IMR-90 (cell line): ENCODE data around the gene HPGDS. TPM values are rescaled to one million over a fixed set of nuclear protein-coding genes. Genes with fewer than 3 reads are reported as not detected.

Experiments used
- ATAC-seq: fragments of 200-7000 bp; cut with Tn5 transposase; 2 replicates; pipeline ENCODE4 v1.9.1; 2020; ENCODE audit warnings: low read depth, mild to moderate bottlenecking, moderate library complexity
- BruUV-seq: library from RNA; stranded (reverse); fragments of 400-500 nt; replicated peaks from 2 replicates; lab custom pipeline; 2021; lab: Mats Ljungman, UMichigan
- CTCF ChIA-PET: fragments of 300-600 bp; formaldehyde crosslinking; extraction: SDS; loops from one replicate; lab custom pipeline; 2021; ENCODE audit warnings: antibody characterized with exemption; lab: Yijun Ruan, JAX
- POLR2A ChIA-PET: fragments of 300-600 bp; sonication (Branson Sonifier 250); formaldehyde crosslinking; loops from one replicate; lab custom pipeline; 2022; ENCODE audit warnings: antibody characterized with exemption; ENCODE audit not compliant: unreplicated experiment; lab: Charles Lee
- DNase-seq: peaks from one replicate; pipeline ENCODE4 v3.0.0; 2013
- H2AFZ ChIP-seq: replicated peaks from 2 replicates; pipeline ENCODE3; 2013; ENCODE audit warnings: low read length, mild to moderate bottlenecking; ENCODE audit not compliant: poor library complexity
- H2AK5ac ChIP-seq: 2 replicates; pipeline ENCODE4 v1.6.1; 2013; ENCODE audit warnings: low read depth, low read length, inconsistent platforms
- H2AK9ac ChIP-seq: replicated peaks from 2 replicates; pipeline ENCODE3; 2013; ENCODE audit warnings: mild to moderate bottlenecking, low read depth, low read length, moderate library complexity; ENCODE audit not compliant: poor library complexity
- H2BK120ac ChIP-seq: 2 replicates; pipeline ENCODE4 v1.6.1; 2013; ENCODE audit warnings: low read depth, low read length, inconsistent platforms
- H2BK15ac ChIP-seq: 3 replicates; pipeline ENCODE4 v1.6.1; 2013; ENCODE audit warnings: low read depth, low read length, inconsistent platforms
- H2BK20ac ChIP-seq: 2 replicates; pipeline ENCODE4 v1.6.1; 2013; ENCODE audit warnings: low read depth, mild to moderate bottlenecking, inconsistent platforms, low read length, moderate library complexity
- H2BK5ac ChIP-seq: 2 replicates; pipeline ENCODE4 v1.6.1; 2013; ENCODE audit warnings: mild to moderate bottlenecking, low read depth, low read length, inconsistent platforms; ENCODE audit not compliant: poor library complexity, severe bottlenecking
- H3K14ac ChIP-seq: replicated peaks from 2 replicates; pipeline ENCODE4 v1.6.1; 2013; ENCODE audit warnings: low read depth, low read length, inconsistent platforms
- H3K18ac ChIP-seq: 2 replicates; pipeline ENCODE4 v1.6.1; 2013; ENCODE audit warnings: low read depth, low read length, control low read depth
- H3K23ac ChIP-seq: 2 replicates; pipeline ENCODE4 v1.6.1; 2013; ENCODE audit warnings: low read depth, low read length, inconsistent platforms
- H3K27ac ChIP-seq: 2 replicates; pipeline ENCODE4 v1.5.1; 2013; ENCODE audit warnings: mild to moderate bottlenecking, control low read depth, low read length; ENCODE audit not compliant: insufficient read depth
- H3K27me3 ChIP-seq: 2 replicates; pipeline ENCODE4 v1.6.1; 2013; ENCODE audit warnings: low read length; ENCODE audit not compliant: control insufficient read depth, insufficient read depth
- H3K36me3 ChIP-seq: 2 replicates; pipeline ENCODE4 v1.6.1; 2013; ENCODE audit warnings: low read length, mixed read lengths; ENCODE audit not compliant: control insufficient read depth, insufficient read depth
- H3K4ac ChIP-seq: 2 replicates; pipeline ENCODE4 v1.6.1; 2013; ENCODE audit warnings: low read depth, low read length, inconsistent platforms
- H3K4me1 ChIP-seq: 2 replicates; pipeline ENCODE4 v1.6.1; 2013; ENCODE audit warnings: low read length, mixed read lengths; ENCODE audit not compliant: control insufficient read depth, insufficient read depth
- H3K4me2 ChIP-seq: 2 replicates; pipeline ENCODE4 v1.6.1; 2013; ENCODE audit warnings: low read depth, mild to moderate bottlenecking, control low read depth, low read length, moderate library complexity
- H3K4me3 ChIP-seq: 2 replicates; pipeline ENCODE4 v1.5.1; 2013; ENCODE audit warnings: low read depth, mild to moderate bottlenecking, control low read depth, low read length, moderate library complexity; ENCODE audit not compliant: insufficient read depth
- H3K56ac ChIP-seq: 2 replicates; pipeline ENCODE4 v1.6.1; 2013; ENCODE audit warnings: low read length, inconsistent platforms; ENCODE audit not compliant: insufficient read depth; ENCODE audit errors: extremely low read depth
- H3K79me1 ChIP-seq, 2 experiments: 2 replicates each; pipeline ENCODE4 v1.6.1; 2013; ENCODE audit warnings: low read length in 2 of 2, inconsistent platforms in 1 of 2, low read depth in 1 of 2
- H3K9ac ChIP-seq: 2 replicates; pipeline ENCODE4 v1.6.1; 2013; ENCODE audit warnings: low read depth, low read length, control low read depth
- H3K9me1 ChIP-seq: 2 replicates; pipeline ENCODE4 v1.6.1; 2013; ENCODE audit warnings: low read length, inconsistent platforms; ENCODE audit not compliant: insufficient read depth
- H3K9me3 ChIP-seq: 2 replicates; pipeline ENCODE4 v1.6.1; 2013; ENCODE audit warnings: low read length; ENCODE audit not compliant: control insufficient read depth, insufficient read depth
- H4K20me1 ChIP-seq: 2 replicates; pipeline ENCODE4 v1.6.1; 2013; ENCODE audit warnings: low read length, inconsistent platforms; ENCODE audit not compliant: insufficient read depth
- H4K5ac ChIP-seq: 2 replicates; pipeline ENCODE4 v1.6.1; 2013; ENCODE audit warnings: mild to moderate bottlenecking, low read depth, low read length, control low read depth
- H4K8ac ChIP-seq, 2 experiments: 2 replicates each; pipeline ENCODE4 v1.6.1; 2013; ENCODE audit warnings: low read depth in 2 of 2, low read length in 2 of 2, control low read depth in 1 of 2, inconsistent platforms in 1 of 2
- H4K91ac ChIP-seq: 2 replicates; pipeline ENCODE4 v1.6.1; 2013; ENCODE audit warnings: low read depth, low read length, inconsistent platforms; ENCODE audit not compliant: insufficient read depth
- BHLHE40 ChIP-seq: fragments of 150-350 bp; IDR thresholded peaks from 2 replicates; pipeline ENCODE4 v1.6.1; 2016; ENCODE audit warnings: mild to moderate bottlenecking, low read depth, low read length
- CEBPB ChIP-seq: IDR thresholded peaks from 2 replicates; pipeline ENCODE4 v1.6.1; 2012; ENCODE audit warnings: low read depth, low read length, improper control_type of control experiment
- CHD1 ChIP-seq: IDR thresholded peaks from 2 replicates; pipeline ENCODE4 v1.6.1; 2012; ENCODE audit warnings: low read depth, low read length, improper control_type of control experiment
- FOS ChIP-seq: fragments of 150-350 bp; IDR thresholded peaks from 2 replicates; pipeline ENCODE4 v1.6.1; 2016; ENCODE audit warnings: low read depth, low read length
- MAFK ChIP-seq: IDR thresholded peaks from 2 replicates; pipeline ENCODE4 v1.6.1; 2012; ENCODE audit warnings: low read depth, low read length, improper control_type of control experiment
- MAZ ChIP-seq: IDR thresholded peaks from 2 replicates; pipeline ENCODE4 v1.6.1; 2012; ENCODE audit warnings: low read depth, mild to moderate bottlenecking, low read length, improper control_type of control experiment, moderate library complexity, borderline replicate concordance
- MXI1 ChIP-seq: IDR thresholded peaks from 2 replicates; pipeline ENCODE4 v1.6.1; 2012; ENCODE audit warnings: low read depth, mild to moderate bottlenecking, low read length, moderate library complexity, borderline replicate concordance
- NFE2L2 ChIP-seq: fragments of 150-350 bp; IDR thresholded peaks from 2 replicates; pipeline ENCODE4 v1.6.1; 2016; ENCODE audit warnings: low read depth, mild to moderate bottlenecking, low read length
- POLR2A ChIP-seq: IDR thresholded peaks from 2 replicates; pipeline ENCODE4 v1.6.1; 2012; ENCODE audit warnings: mild to moderate bottlenecking, low read depth, low read length
- RAD21 ChIP-seq: IDR thresholded peaks from 2 replicates; pipeline ENCODE4 v1.6.1; 2012; ENCODE audit warnings: low read length, improper control_type of control experiment
- RCOR1 ChIP-seq: IDR thresholded peaks from 2 replicates; pipeline ENCODE4 v1.6.1; 2012; ENCODE audit warnings: mild to moderate bottlenecking, low read length, improper control_type of control experiment; ENCODE audit not compliant: insufficient replicate concordance
- RFX5 ChIP-seq: IDR thresholded peaks from 2 replicates; pipeline ENCODE4 v1.8.0; 2012; ENCODE audit warnings: low read depth, mild to moderate bottlenecking, low read length, moderate library complexity
- SMC3 ChIP-seq: fragments of 150-350 bp; IDR thresholded peaks from 2 replicates; pipeline ENCODE4 v1.6.1; 2016; ENCODE audit warnings: low read depth, mild to moderate bottlenecking, antibody characterized with exemption, low read length, moderate library complexity
- WGBS, 2 experiments: methylation state at CpG; one replicate each; pipeline versions ENCODE4 v1.1.5 to v1.1.7; 2013; ENCODE audit warnings: missing lambda C conversion rate in 2 of 2; ENCODE audit not compliant: insufficient read length in 1 of 2; ENCODE audit errors: extremely low coverage in 2 of 2; 5-methylcytosine and 5-hydroxymethylcytosine counted together
- dilution Hi-C: fragments of 300-500 bp; cut with HindIII; formaldehyde crosslinking; loops from one replicate; pipeline ENCODE4 v1.14.3; 2018; ENCODE audit warnings: low sequenced_read_pairs; ENCODE audit not compliant: unreplicated experiment
- in situ Hi-C: fragments of 300-500 bp; cut with MboI; formaldehyde crosslinking; loops from 3 replicates; pipeline ENCODE4 v1.14.3; 2019; ENCODE audit warnings: low sequenced_read_pairs, inconsistent platforms, mixed read lengths
- intact Hi-C: fragments of 100-400 bp; cut with micrococcal nuclease; formaldehyde crosslinking; loops from 2 replicates; pipeline ENCODE4 v1.10.0; 2022
- polyA plus RNA-seq, 3 experiments: library from polyadenylated mRNA; depleted of rRNA; stranded (reverse); fragments of >200 nt; gene quantifications; 2 replicates each; pipeline ENCODE4 v1.2.3, GENCODE V29; 2012; ENCODE audit warnings: low replicate concordance in 1 of 3
- total RNA-seq: library from RNA; depleted of rRNA; stranded (reverse); fragments of >200 nt; gene quantifications from 2 replicates; pipeline ENCODE4 v1.2.3, GENCODE V29; 2012
- TF ChIP-seq, protein P1 (sequence below): fragments of 150-350 bp; IDR thresholded peaks from 2 replicates; pipeline ENCODE4 v1.6.1; 2017; ENCODE audit warnings: mild to moderate bottlenecking, antibody characterized with exemption, low read length, low read depth
- TF ChIP-seq, protein P2 (sequence below): fragments of 150-350 bp; IDR thresholded peaks from 2 replicates; pipeline ENCODE4 v1.6.1; 2016; ENCODE audit warnings: low read depth, mild to moderate bottlenecking, low read length, moderate library complexity, borderline replicate concordance
- TF ChIP-seq, protein P3 (sequence below): conservative IDR thresholded peaks from 2 replicates; pipeline ENCODE4 v1.5.1; 2012; ENCODE audit warnings: mild to moderate bottlenecking, low read depth, low read length, improper control_type of control experiment

Gene HPGDS
- total and polyA plus RNA-seq, 2 of the 4 experiments (the other 2 are of a cell fraction) = not detected

DNA sequence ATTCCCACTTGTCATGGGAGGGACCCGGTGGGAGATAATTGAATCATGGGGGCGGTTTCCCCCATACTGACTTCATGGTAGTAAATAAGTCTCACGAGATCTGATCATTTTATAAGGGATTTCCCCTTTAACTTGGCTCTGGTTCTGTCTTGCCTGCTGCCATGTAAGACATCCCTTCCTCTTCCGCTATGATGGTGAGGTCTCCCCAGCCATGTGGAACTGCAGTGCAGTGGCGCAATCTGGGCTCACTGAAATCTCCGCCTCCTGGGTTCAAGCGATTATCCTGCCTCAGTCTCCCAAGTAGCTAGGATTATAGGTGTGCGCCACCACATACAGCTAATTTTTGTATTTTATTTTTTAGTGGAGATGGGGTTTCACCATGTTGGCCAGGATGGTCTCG lies 2.9 kb downstream of the HPGDS start:
- Histone ChIP-seq H3K4me3 (no peak overlapping the region), H3K23ac (no peak overlapping the region), H2AK9ac (no peak overlapping the region), H3K79me1 (no peaks in the 10 kb centered on the region), H4K8ac (no peak overlapping the region), H3K14ac (no peak overlapping the region), H3K9me3 (no peaks in the 10 kb centered on the region), H2AFZ (no peak overlapping the region), H3K36me3 (no peaks in the 10 kb centered on the region), H4K91ac (no peak overlapping the region), H3K18ac (no peak overlapping the region), H3K4me2 (no peak overlapping the region), H3K9ac (no peak overlapping the region), H2BK5ac (no peak overlapping the region), H2BK15ac (no peak overlapping the region), H3K56ac (no peak overlapping the region), H3K9me1 (no peaks in the 10 kb centered on the region), H2AK5ac (no peak overlapping the region), H3K27me3 (no peaks in the 10 kb centered on the region; the same call in 1 of the 2 replicates), H3K4ac (no peak overlapping the region), H4K20me1 (no peaks in the 10 kb centered on the region), H2BK20ac (no peak overlapping the region), H3K4me1 (no peaks in the 10 kb centered on the region), H4K5ac (no peak overlapping the region), H2BK120ac (no peak overlapping the region), H3K27ac (no peak overlapping the region)
- ATAC-seq (no peak), DNase-seq (no peak)
- CTCF ChIA-PET = no interaction called here
- intact Hi-C loops (no loop called here), in situ Hi-C loops (no loop called here), dilution Hi-C loops (no loop called here)
- TF ChIP-seq MAFK = no peak
- TF ChIP-seq, protein P1, sequence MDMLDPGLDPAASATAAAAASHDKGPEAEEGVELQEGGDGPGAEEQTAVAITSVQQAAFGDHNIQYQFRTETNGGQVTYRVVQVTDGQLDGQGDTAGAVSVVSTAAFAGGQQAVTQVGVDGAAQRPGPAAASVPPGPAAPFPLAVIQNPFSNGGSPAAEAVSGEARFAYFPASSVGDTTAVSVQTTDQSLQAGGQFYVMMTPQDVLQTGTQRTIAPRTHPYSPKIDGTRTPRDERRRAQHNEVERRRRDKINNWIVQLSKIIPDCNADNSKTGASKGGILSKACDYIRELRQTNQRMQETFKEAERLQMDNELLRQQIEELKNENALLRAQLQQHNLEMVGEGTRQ = no peak
- no peak for TF ChIP-seq MXI1
- TF ChIP-seq SMC3 = no peak
- TF ChIP-seq RAD21 = no peak
- TF ChIP-seq RCOR1 = no peak
- TF ChIP-seq CHD1 = no peak
- no peak for TF ChIP-seq CEBPB
- TF ChIP-seq, protein P2, sequence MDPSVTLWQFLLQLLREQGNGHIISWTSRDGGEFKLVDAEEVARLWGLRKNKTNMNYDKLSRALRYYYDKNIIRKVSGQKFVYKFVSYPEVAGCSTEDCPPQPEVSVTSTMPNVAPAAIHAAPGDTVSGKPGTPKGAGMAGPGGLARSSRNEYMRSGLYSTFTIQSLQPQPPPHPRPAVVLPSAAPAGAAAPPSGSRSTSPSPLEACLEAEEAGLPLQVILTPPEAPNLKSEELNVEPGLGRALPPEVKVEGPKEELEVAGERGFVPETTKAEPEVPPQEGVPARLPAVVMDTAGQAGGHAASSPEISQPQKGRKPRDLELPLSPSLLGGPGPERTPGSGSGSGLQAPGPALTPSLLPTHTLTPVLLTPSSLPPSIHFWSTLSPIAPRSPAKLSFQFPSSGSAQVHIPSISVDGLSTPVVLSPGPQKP = no peak
- no peak for TF ChIP-seq MAZ
- no peak for TF ChIP-seq POLR2A
- TF ChIP-seq, protein P3, sequence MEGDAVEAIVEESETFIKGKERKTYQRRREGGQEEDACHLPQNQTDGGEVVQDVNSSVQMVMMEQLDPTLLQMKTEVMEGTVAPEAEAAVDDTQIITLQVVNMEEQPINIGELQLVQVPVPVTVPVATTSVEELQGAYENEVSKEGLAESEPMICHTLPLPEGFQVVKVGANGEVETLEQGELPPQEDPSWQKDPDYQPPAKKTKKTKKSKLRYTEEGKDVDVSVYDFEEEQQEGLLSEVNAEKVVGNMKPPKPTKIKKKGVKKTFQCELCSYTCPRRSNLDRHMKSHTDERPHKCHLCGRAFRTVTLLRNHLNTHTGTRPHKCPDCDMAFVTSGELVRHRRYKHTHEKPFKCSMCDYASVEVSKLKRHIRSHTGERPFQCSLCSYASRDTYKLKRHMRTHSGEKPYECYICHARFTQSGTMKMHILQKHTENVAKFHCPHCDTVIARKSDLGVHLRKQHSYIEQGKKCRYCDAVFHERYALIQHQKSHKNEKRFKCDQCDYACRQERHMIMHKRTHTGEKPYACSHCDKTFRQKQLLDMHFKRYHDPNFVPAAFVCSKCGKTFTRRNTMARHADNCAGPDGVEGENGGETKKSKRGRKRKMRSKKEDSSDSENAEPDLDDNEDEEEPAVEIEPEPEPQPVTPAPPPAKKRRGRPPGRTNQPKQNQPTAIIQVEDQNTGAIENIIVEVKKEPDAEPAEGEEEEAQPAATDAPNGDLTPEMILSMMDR = no peak
- no peak for TF ChIP-seq FOS
- TF ChIP-seq BHLHE40 = no peak
- no peak for TF ChIP-seq RFX5
- no peak for TF ChIP-seq NFE2L2
- no TSS peak for BruUV-seq
- POLR2A ChIA-PET = no interaction called here
- WGBS, 2 experiments = 100% methylated on average over 1 of the region's 9 CpGs; no CpG with 5 or more reads in 1 of the 2 experiments
